Immature natural killer cell (primary cell): ENCODE data around the gene NTRK3. TPM values are rescaled to one million over a fixed set of nuclear protein-coding genes. Genes with fewer than 3 reads are reported as not detected.

Source experiments
- DNase-seq, 3 donors: peaks; one replicate each; pipeline ENCODE4 v3.0.0; 2022; ENCODE audit warnings: mixed read lengths in 1 of 3
- H3K27ac Mint-ChIP-seq, 6 donors: one replicate each; pipeline ENCODE4 v1.8.0; 2020; ENCODE audit warnings: mixed read lengths in 6 of 6, mild to moderate bottlenecking in 5 of 6, inconsistent platforms in 4 of 6, moderate library complexity in 3 of 6
- H3K27me3 Mint-ChIP-seq, 3 donors: one replicate each; pipeline ENCODE4 v1.8.0; 2020 to 2021; ENCODE audit warnings: low read depth in 3 of 3, mild to moderate bottlenecking in 3 of 3, mixed read lengths in 3 of 3, moderate library complexity in 3 of 3, inconsistent platforms in 1 of 3
- H3K36me3 Mint-ChIP-seq, 3 donors: one replicate each; pipeline ENCODE4 v1.8.0; 2020; ENCODE audit warnings: mixed read lengths in 3 of 3, inconsistent platforms in 2 of 3, mild to moderate bottlenecking in 2 of 3
- H3K4me1 Mint-ChIP-seq, 2 donors: one replicate each; pipeline ENCODE4 v1.8.0; 2020; ENCODE audit warnings: inconsistent platforms in 2 of 2, mild to moderate bottlenecking in 2 of 2, mixed read lengths in 2 of 2, moderate library complexity in 1 of 2
- H3K4me3 Mint-ChIP-seq, 5 donors: one replicate each; pipeline ENCODE4 v1.8.0; 2020; ENCODE audit warnings: mild to moderate bottlenecking in 5 of 5, mixed read lengths in 5 of 5, inconsistent platforms in 3 of 5, moderate library complexity in 3 of 5
- H3K9me3 Mint-ChIP-seq, 6 donors: one replicate each; pipeline ENCODE4 v1.8.0; 2020; ENCODE audit warnings: mild to moderate bottlenecking in 6 of 6, mixed read lengths in 6 of 6, inconsistent platforms in 4 of 6, moderate library complexity in 3 of 6
- polyA plus RNA-seq, 3 donors: library from polyadenylated mRNA; unstranded; fragments of 300-500 nt; fragmentation: Illumina TruSeq; gene quantifications; one replicate each; pipeline ENCODE4 v1.2.3, GENCODE V29; 2021

NTRK3 gene
- polyA plus RNA-seq, 3 donors from 2014 or later = not detected

DNA sequence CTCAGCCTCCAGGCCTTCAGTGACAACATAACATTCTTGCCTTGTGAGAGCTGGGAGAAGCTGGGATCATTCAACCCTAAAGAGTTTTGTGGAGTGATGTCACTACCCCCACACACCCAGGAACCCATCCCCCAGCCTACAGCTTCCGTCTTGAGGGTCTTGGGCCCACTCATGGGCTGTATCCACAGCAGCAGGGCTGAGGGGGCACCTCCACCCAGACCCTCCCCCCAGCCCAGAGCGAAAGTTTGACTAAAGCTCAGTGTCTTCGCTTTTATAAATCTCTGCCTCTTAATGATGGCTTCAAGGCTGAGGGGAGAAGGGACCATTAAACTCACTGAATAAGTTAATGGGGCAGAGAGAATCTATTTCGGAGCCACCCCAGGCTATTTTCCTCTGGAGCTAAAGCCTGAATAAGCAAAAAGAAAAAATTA lies 23.8 kb downstream of the NTRK3 start:
- peaks cover under 1 to 11% (median 2%) of the 10 kb centered on the region in 3 donors for H3K27me3 Mint-ChIP-seq

GRCh38 chr15:88231909-88232644 lies 24.5 kb downstream of the NTRK3 start:
- no peaks in the 10 kb centered on the region for H3K4me1 Mint-ChIP-seq
- H3K36me3 Mint-ChIP-seq = no peaks in the 10 kb centered on the region
- H3K27ac Mint-ChIP-seq = no peak overlapping the region
- peaks cover 1 to 11% (median 6%) of the 10 kb centered on the region in 3 donors for H3K27me3 Mint-ChIP-seq
- no peak overlapping the region for H3K4me3 Mint-ChIP-seq
- no peaks in the 10 kb centered on the region for H3K9me3 Mint-ChIP-seq
- DNase-seq = no peak

More for the DNA sequence above, 23.8 kb downstream of the NTRK3 start:
- H3K36me3 Mint-ChIP-seq = no peaks in the 10 kb centered on the region
- no peak overlapping the region for H3K27ac Mint-ChIP-seq
- H3K4me1 Mint-ChIP-seq = no peaks in the 10 kb centered on the region
- no peak overlapping the region for H3K4me3 Mint-ChIP-seq
- H3K9me3 Mint-ChIP-seq = no peaks in the 10 kb centered on the region
- no peak for DNase-seq

- no peak overlapping the region for H3K4me3 Mint-ChIP-seq
- H3K4me1 Mint-ChIP-seq = no peaks in the 10 kb centered on the region
- H3K36me3 Mint-ChIP-seq = no peaks in the 10 kb centered on the region
- H3K27ac Mint-ChIP-seq = no peak overlapping the region
- DNase-seq = no peak
- no peaks in the 10 kb centered on the region for H3K9me3 Mint-ChIP-seq
- H3K27me3 Mint-ChIP-seq = peaks cover 2 to 13% (median 8%) of the 10 kb centered on the region in 3 donors
These were observed 25.7 kb downstream of the NTRK3 start for GRCh38 chr15:88230823-88231222.

DNA sequence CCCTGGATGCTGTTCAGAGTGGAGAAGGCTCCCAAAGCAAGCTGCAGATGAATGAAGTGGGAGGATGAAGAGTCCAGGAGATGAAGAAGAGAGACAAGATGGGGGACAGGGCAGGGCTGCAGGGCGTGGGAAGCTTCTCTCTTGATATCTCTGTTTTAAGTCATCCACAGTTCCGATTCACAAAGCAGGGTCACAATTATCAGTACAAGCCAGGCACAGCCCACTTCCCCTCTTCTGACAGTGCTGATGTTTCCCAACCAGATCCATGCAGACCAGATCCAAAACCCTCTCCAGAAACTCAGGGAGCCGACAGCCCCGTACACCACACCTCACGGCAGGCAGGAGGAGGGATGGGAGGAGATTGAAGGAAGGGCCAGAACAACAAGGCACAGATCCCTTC lies 31.1 kb downstream of the NTRK3 start:
- no peak for DNase-seq
- Mint-ChIP-seq H3K27ac (no peak overlapping the region), H3K9me3 (no peaks in the 10 kb centered on the region), H3K27me3 (peaks cover 2 to 11% (median 5%) of the 10 kb centered on the region in 3 donors), H3K4me3 (no peak overlapping the region), H3K36me3 (no peaks in the 10 kb centered on the region), H3K4me1 (no peaks in the 10 kb centered on the region)

DNA sequence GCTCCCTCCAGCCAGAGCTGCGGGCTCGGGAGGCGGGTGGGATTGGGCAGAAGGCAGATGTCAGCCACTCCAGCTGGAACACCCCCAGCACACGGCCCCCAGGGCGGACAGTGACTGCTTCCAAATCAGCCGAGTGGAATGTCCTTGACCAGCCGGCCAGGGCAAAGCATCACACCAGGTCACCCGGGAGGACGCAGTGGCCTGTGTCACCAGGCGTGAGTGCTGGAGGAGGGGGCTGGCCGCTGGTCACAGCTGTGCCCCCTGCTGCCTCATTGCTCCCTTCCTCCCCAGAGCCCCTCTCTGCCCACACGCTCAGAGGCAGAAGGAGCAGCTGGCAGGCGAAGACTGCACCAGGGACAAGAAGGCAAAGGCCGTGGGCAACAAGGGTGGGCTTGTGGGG lies 33.5 kb downstream of the NTRK3 start:
- Mint-ChIP-seq H3K4me3 (no peak overlapping the region), H3K27me3 (peaks cover 3 to 14% (median 7%) of the 10 kb centered on the region in 3 donors)

GRCh38 chr15:88221836-88222235 lies 34.7 kb downstream of the NTRK3 start:
- H3K27me3 Mint-ChIP-seq = peaks cover 3 to 9% (median 7%) of the 10 kb centered on the region in 3 donors
- no peaks in the 10 kb centered on the region for H3K36me3 Mint-ChIP-seq
- no peak for DNase-seq
- H3K4me3 Mint-ChIP-seq = no peak overlapping the region
- no peak overlapping the region for H3K27ac Mint-ChIP-seq
- no peaks in the 10 kb centered on the region for H3K9me3 Mint-ChIP-seq
- no peaks in the 10 kb centered on the region for H3K4me1 Mint-ChIP-seq

More for the DNA sequence above, 33.5 kb downstream of the NTRK3 start:
- Mint-ChIP-seq H3K9me3 (no peaks in the 10 kb centered on the region), H3K4me1 (no peaks in the 10 kb centered on the region), H3K27ac (no peak overlapping the region), H3K36me3 (no peaks in the 10 kb centered on the region)
- no peak for DNase-seq

DNA sequence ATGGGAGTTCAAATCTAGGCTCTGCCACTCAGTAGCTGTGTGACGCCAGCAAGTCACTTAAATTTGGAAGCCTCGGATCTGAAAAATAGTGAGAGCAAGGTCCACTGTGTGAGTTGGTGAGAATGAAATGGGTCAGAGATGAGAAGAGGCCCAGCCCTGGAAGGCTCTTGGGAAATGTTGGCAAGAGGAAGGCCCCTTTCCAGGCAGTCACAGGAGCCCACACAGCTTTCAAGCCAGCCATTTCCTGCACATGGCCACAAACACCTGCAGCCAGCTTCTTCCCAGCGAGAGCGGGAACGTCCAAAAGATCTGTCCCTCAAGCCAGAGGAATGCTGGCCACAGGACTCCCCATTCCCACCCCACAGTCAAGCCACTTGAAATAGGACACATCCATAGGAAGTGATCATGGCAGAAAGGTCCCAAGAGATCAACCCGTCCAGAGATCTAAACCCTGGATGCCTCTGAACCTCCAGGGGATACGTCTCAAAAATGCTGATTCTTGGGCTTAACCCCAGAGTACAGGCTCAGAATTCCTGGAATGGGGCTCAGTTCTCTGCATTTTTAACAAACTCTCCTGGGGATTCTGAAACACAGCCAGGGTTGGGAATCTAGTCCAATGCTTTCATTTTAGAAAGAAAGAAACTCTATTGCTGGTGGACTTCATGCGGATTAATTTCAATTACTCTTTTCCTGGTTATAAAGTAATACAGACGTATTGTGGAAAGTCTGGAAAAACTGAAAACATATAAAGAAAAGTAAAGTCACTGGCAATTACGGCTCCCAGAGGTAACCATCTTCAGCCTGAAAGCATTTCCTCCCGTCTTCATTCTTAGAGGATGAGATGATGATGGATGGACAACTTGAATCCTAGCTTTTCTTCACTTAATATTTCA lies 35.9 kb downstream of the NTRK3 start:
- no peak for DNase-seq
- Mint-ChIP-seq H3K27me3 (peaks cover 5 to 9% (median 7%) of the 10 kb centered on the region in 3 donors), H3K9me3 (no peaks in the 10 kb centered on the region), H3K4me1 (no peaks in the 10 kb centered on the region), H3K36me3 (no peaks in the 10 kb centered on the region), H3K4me3 (no peak overlapping the region), H3K27ac (no peak overlapping the region)

DNA sequence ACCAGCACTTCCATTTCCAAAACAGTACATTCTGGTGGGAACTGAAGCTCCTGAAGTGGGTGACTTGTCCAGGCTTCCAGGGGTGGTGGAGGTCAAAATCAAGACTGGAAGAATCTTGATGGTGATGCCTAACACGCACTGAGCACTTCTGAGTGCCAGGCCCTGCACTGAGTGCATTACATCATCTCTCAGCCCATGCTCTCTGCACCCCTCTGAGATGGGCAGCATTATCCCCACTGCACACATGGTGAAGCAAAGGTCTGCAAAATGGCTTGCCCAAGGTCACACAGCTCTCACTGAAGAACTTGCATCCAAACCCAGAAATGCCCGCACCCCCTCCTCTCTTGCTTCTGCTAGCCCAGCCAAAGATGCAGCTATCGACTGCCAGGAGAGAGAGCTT lies 36.9 kb downstream of the NTRK3 start:
- Mint-ChIP-seq H3K9me3 (no peaks in the 10 kb centered on the region), H3K36me3 (no peaks in the 10 kb centered on the region), H3K27ac (no peak overlapping the region), H3K27me3 (peaks cover 5 to 7% (median 6%) of the 10 kb centered on the region in 3 donors), H3K4me1 (no peaks in the 10 kb centered on the region), H3K4me3 (no peak overlapping the region)
- DNase-seq = no peak

DNA sequence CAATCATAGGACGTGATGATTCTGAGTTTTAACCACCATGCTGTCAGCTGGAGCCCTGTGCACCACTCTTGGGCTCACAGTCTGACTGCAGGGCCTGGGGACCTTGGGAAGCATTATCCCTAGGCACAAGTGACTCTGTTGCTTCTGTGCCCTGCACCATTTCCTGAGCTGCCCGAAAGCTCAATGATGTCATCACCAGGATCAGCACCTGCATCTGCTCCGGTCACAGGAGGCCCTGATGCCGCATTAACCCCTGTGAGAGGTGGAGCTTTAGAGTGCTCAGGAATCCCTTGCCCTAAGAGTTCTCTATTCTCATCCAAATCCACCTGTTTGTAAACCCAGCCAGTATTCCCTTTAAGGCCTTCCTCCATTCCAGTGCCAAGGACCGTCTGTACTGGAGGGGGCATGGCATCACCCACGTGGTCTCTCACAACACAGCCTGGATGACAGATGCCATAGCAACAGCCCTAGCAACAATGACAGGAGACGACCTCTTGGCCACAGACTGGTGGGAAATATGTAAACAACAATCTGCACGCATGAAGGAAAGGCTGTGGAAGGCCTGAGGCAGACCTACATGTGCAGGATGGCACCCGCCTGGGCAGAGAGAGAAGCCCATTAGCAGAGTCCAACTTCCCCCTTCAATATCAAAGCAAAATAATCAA lies 37.9 kb downstream of the NTRK3 start:
- no peak overlapping the region for H3K4me3 Mint-ChIP-seq
- no peak overlapping the region for H3K27ac Mint-ChIP-seq
- DNase-seq = no peak
- peaks cover 6 to 7% (median 7%) of the 10 kb centered on the region in 3 donors for H3K27me3 Mint-ChIP-seq
- no peaks in the 10 kb centered on the region for H3K36me3 Mint-ChIP-seq
- no peaks in the 10 kb centered on the region for H3K4me1 Mint-ChIP-seq
- H3K9me3 Mint-ChIP-seq = no peaks in the 10 kb centered on the region

GRCh38 chr15:88215066-88215648 lies 41.4 kb downstream of the NTRK3 start:
- H3K4me1 Mint-ChIP-seq = no peaks in the 10 kb centered on the region
- no peak for DNase-seq
- no peak overlapping the region for H3K27ac Mint-ChIP-seq
- no peaks in the 10 kb centered on the region for H3K9me3 Mint-ChIP-seq
- H3K36me3 Mint-ChIP-seq = no peaks in the 10 kb centered on the region
- H3K4me3 Mint-ChIP-seq = no peak overlapping the region
- H3K27me3 Mint-ChIP-seq = peaks cover 3 to 7% (median 6%) of the 10 kb centered on the region in 3 donors

DNA sequence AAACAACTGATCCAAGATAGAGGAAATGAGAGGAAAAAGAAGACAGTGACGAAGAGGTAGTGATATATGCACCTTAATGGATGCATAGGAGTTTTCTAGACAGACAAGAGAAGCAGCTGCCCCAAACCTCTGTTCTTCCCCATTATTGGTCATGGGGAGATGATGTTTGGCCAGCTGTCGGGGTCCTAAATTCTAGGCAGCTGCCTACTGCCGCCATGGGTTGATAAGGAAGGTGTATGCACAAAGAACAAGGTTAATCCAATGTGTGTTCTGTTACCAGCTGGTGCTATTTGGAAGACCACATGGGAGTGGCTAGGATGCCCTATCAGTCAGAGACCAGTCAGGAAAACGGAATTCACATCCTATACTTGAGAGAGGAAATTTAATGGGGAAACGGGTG lies 47.4 kb downstream of the NTRK3 start:
- Mint-ChIP-seq H3K27ac (no peak overlapping the region), H3K4me3 (no peak overlapping the region), H3K36me3 (no peaks in the 10 kb centered on the region), H3K4me1 (no peaks in the 10 kb centered on the region), H3K9me3 (peaks cover 0 to 2% (median 0%) of the 10 kb centered on the region in 6 donors), H3K27me3 (peaks cover 0 to 1% (median 0%) of the 10 kb centered on the region in 3 donors)
- DNase-seq = no peak

- Mint-ChIP-seq H3K4me3 (no peak overlapping the region), H3K9me3 (peaks cover 0 to 2% (median 0%) of the 10 kb centered on the region in 6 donors)
- DNase-seq = no peak
These were observed 48.1 kb downstream of the NTRK3 start for GRCh38 chr15:88208396-88208795.

DNA sequence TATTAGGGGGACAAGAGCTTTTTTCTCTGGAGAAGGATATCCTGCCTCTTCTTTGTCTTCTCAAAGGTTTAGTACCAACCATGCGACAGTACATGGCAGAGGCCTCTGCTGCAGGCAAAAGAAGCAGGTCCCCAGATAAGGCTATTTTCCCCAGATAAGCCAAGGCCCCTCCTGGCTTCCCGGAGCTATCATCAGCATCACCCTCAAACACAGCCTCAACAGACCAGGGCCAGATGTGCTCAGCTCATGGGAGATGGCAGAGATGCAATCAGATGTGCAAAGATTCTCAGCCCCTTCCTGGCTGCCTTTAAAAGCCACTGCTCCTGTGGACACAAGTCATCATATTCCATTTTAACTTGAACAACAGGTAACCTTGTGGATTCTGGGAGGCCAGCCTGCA lies 49.0 kb downstream of the NTRK3 start:
- H3K27ac Mint-ChIP-seq = no peak overlapping the region
- no peaks in the 10 kb centered on the region for H3K36me3 Mint-ChIP-seq
- peaks cover 0 to 2% (median 0%) of the 10 kb centered on the region in 6 donors for H3K9me3 Mint-ChIP-seq
- H3K4me3 Mint-ChIP-seq = no peak overlapping the region
- no peaks in the 10 kb centered on the region for H3K4me1 Mint-ChIP-seq
- peaks cover 0 to 1% (median 0%) of the 10 kb centered on the region in 3 donors for H3K27me3 Mint-ChIP-seq
- DNase-seq = no peak

More at GRCh38 chr15:88208396-88208795, 48.1 kb downstream of the NTRK3 start:
- H3K4me1 Mint-ChIP-seq = no peaks in the 10 kb centered on the region
- no peaks in the 10 kb centered on the region for H3K36me3 Mint-ChIP-seq
- no peak overlapping the region for H3K27ac Mint-ChIP-seq
- H3K27me3 Mint-ChIP-seq = peaks cover 0 to 1% (median 0%) of the 10 kb centered on the region in 3 donors
